IMR-90 (cell line): Measurements from ENCODE around the gene RNF144A. TPM values are rescaled to one million over a fixed set of nuclear protein-coding genes. Genes with fewer than 3 reads are reported as not detected.

Experiments used
- ATAC-seq: fragments of 200-7000 bp; cut with Tn5 transposase; 2 replicates; pipeline ENCODE4 v1.9.1; 2020; ENCODE audit warnings: low read depth, mild to moderate bottlenecking, moderate library complexity
- BruUV-seq: library from RNA; stranded (reverse); fragments of 400-500 nt; replicated peaks from 2 replicates; lab custom pipeline; 2021; lab: Mats Ljungman, UMichigan
- CTCF ChIA-PET: fragments of 300-600 bp; formaldehyde crosslinking; extraction: SDS; loops from one replicate; lab custom pipeline; 2021; ENCODE audit warnings: antibody characterized with exemption; lab: Yijun Ruan, JAX
- POLR2A ChIA-PET: fragments of 300-600 bp; sonication (Branson Sonifier 250); formaldehyde crosslinking; loops from one replicate; lab custom pipeline; 2022; ENCODE audit warnings: antibody characterized with exemption; ENCODE audit not compliant: unreplicated experiment; lab: Charles Lee
- DNase-seq: peaks from one replicate; pipeline ENCODE4 v3.0.0; 2013
- H2AFZ ChIP-seq: replicated peaks from 2 replicates; pipeline ENCODE3; 2013; ENCODE audit warnings: low read length, mild to moderate bottlenecking; ENCODE audit not compliant: poor library complexity
- H2AK5ac ChIP-seq: 2 replicates; pipeline ENCODE4 v1.6.1; 2013; ENCODE audit warnings: low read depth, low read length, inconsistent platforms
- H2AK9ac ChIP-seq: replicated peaks from 2 replicates; pipeline ENCODE3; 2013; ENCODE audit warnings: mild to moderate bottlenecking, low read depth, low read length, moderate library complexity; ENCODE audit not compliant: poor library complexity
- H2BK120ac ChIP-seq: 2 replicates; pipeline ENCODE4 v1.6.1; 2013; ENCODE audit warnings: low read depth, low read length, inconsistent platforms
- H2BK15ac ChIP-seq: 3 replicates; pipeline ENCODE4 v1.6.1; 2013; ENCODE audit warnings: low read depth, low read length, inconsistent platforms
- H2BK20ac ChIP-seq: 2 replicates; pipeline ENCODE4 v1.6.1; 2013; ENCODE audit warnings: low read depth, mild to moderate bottlenecking, inconsistent platforms, low read length, moderate library complexity
- H2BK5ac ChIP-seq: 2 replicates; pipeline ENCODE4 v1.6.1; 2013; ENCODE audit warnings: mild to moderate bottlenecking, low read depth, low read length, inconsistent platforms; ENCODE audit not compliant: poor library complexity, severe bottlenecking
- H3K14ac ChIP-seq: replicated peaks from 2 replicates; pipeline ENCODE4 v1.6.1; 2013; ENCODE audit warnings: low read depth, low read length, inconsistent platforms
- H3K18ac ChIP-seq: 2 replicates; pipeline ENCODE4 v1.6.1; 2013; ENCODE audit warnings: low read depth, low read length, control low read depth
- H3K23ac ChIP-seq: 2 replicates; pipeline ENCODE4 v1.6.1; 2013; ENCODE audit warnings: low read depth, low read length, inconsistent platforms
- H3K27ac ChIP-seq: 2 replicates; pipeline ENCODE4 v1.5.1; 2013; ENCODE audit warnings: mild to moderate bottlenecking, control low read depth, low read length; ENCODE audit not compliant: insufficient read depth
- H3K27me3 ChIP-seq: 2 replicates; pipeline ENCODE4 v1.6.1; 2013; ENCODE audit warnings: low read length; ENCODE audit not compliant: control insufficient read depth, insufficient read depth
- H3K36me3 ChIP-seq: 2 replicates; pipeline ENCODE4 v1.6.1; 2013; ENCODE audit warnings: low read length, mixed read lengths; ENCODE audit not compliant: control insufficient read depth, insufficient read depth
- H3K4ac ChIP-seq: 2 replicates; pipeline ENCODE4 v1.6.1; 2013; ENCODE audit warnings: low read depth, low read length, inconsistent platforms
- H3K4me1 ChIP-seq: 2 replicates; pipeline ENCODE4 v1.6.1; 2013; ENCODE audit warnings: low read length, mixed read lengths; ENCODE audit not compliant: control insufficient read depth, insufficient read depth
- H3K4me2 ChIP-seq: 2 replicates; pipeline ENCODE4 v1.6.1; 2013; ENCODE audit warnings: low read depth, mild to moderate bottlenecking, control low read depth, low read length, moderate library complexity
- H3K4me3 ChIP-seq: 2 replicates; pipeline ENCODE4 v1.5.1; 2013; ENCODE audit warnings: low read depth, mild to moderate bottlenecking, control low read depth, low read length, moderate library complexity; ENCODE audit not compliant: insufficient read depth
- H3K56ac ChIP-seq: 2 replicates; pipeline ENCODE4 v1.6.1; 2013; ENCODE audit warnings: low read length, inconsistent platforms; ENCODE audit not compliant: insufficient read depth; ENCODE audit errors: extremely low read depth
- H3K79me1 ChIP-seq, 2 experiments: 2 replicates each; pipeline ENCODE4 v1.6.1; 2013; ENCODE audit warnings: low read length in 2 of 2, inconsistent platforms in 1 of 2, low read depth in 1 of 2
- H3K9ac ChIP-seq: 2 replicates; pipeline ENCODE4 v1.6.1; 2013; ENCODE audit warnings: low read depth, low read length, control low read depth
- H3K9me1 ChIP-seq: 2 replicates; pipeline ENCODE4 v1.6.1; 2013; ENCODE audit warnings: low read length, inconsistent platforms; ENCODE audit not compliant: insufficient read depth
- H3K9me3 ChIP-seq: 2 replicates; pipeline ENCODE4 v1.6.1; 2013; ENCODE audit warnings: low read length; ENCODE audit not compliant: control insufficient read depth, insufficient read depth
- H4K20me1 ChIP-seq: 2 replicates; pipeline ENCODE4 v1.6.1; 2013; ENCODE audit warnings: low read length, inconsistent platforms; ENCODE audit not compliant: insufficient read depth
- H4K5ac ChIP-seq: 2 replicates; pipeline ENCODE4 v1.6.1; 2013; ENCODE audit warnings: mild to moderate bottlenecking, low read depth, low read length, control low read depth
- H4K8ac ChIP-seq, 2 experiments: 2 replicates each; pipeline ENCODE4 v1.6.1; 2013; ENCODE audit warnings: low read depth in 2 of 2, low read length in 2 of 2, control low read depth in 1 of 2, inconsistent platforms in 1 of 2
- H4K91ac ChIP-seq: 2 replicates; pipeline ENCODE4 v1.6.1; 2013; ENCODE audit warnings: low read depth, low read length, inconsistent platforms; ENCODE audit not compliant: insufficient read depth
- BHLHE40 ChIP-seq: fragments of 150-350 bp; IDR thresholded peaks from 2 replicates; pipeline ENCODE4 v1.6.1; 2016; ENCODE audit warnings: mild to moderate bottlenecking, low read depth, low read length
- CHD1 ChIP-seq: IDR thresholded peaks from 2 replicates; pipeline ENCODE4 v1.6.1; 2012; ENCODE audit warnings: low read depth, low read length, improper control_type of control experiment
- CTCF ChIP-seq: conservative IDR thresholded peaks from 2 replicates; pipeline ENCODE4 v1.5.1; 2012; ENCODE audit warnings: mild to moderate bottlenecking, low read depth, low read length, improper control_type of control experiment
- FOS ChIP-seq: fragments of 150-350 bp; IDR thresholded peaks from 2 replicates; pipeline ENCODE4 v1.6.1; 2016; ENCODE audit warnings: low read depth, low read length
- MAFK ChIP-seq: IDR thresholded peaks from 2 replicates; pipeline ENCODE4 v1.6.1; 2012; ENCODE audit warnings: low read depth, low read length, improper control_type of control experiment
- MAZ ChIP-seq: IDR thresholded peaks from 2 replicates; pipeline ENCODE4 v1.6.1; 2012; ENCODE audit warnings: low read depth, mild to moderate bottlenecking, low read length, improper control_type of control experiment, moderate library complexity, borderline replicate concordance
- WGBS, 2 experiments: methylation state at CpG; one replicate each; pipeline versions ENCODE4 v1.1.5 to v1.1.7; 2013; ENCODE audit warnings: missing lambda C conversion rate in 2 of 2; ENCODE audit not compliant: insufficient read length in 1 of 2; ENCODE audit errors: extremely low coverage in 2 of 2; 5-methylcytosine and 5-hydroxymethylcytosine counted together
- dilution Hi-C: fragments of 300-500 bp; cut with HindIII; formaldehyde crosslinking; loops from one replicate; pipeline ENCODE4 v1.14.3; 2018; ENCODE audit warnings: low sequenced_read_pairs; ENCODE audit not compliant: unreplicated experiment
- in situ Hi-C: fragments of 300-500 bp; cut with MboI; formaldehyde crosslinking; loops from 3 replicates; pipeline ENCODE4 v1.14.3; 2019; ENCODE audit warnings: low sequenced_read_pairs, inconsistent platforms, mixed read lengths
- intact Hi-C: fragments of 100-400 bp; cut with micrococcal nuclease; formaldehyde crosslinking; loops from 2 replicates; pipeline ENCODE4 v1.10.0; 2022
- polyA plus RNA-seq, 3 experiments: library from polyadenylated mRNA; depleted of rRNA; stranded (reverse); fragments of >200 nt; gene quantifications; 2 replicates each; pipeline ENCODE4 v1.2.3, GENCODE V29; 2012; ENCODE audit warnings: low replicate concordance in 1 of 3
- total RNA-seq: library from RNA; depleted of rRNA; stranded (reverse); fragments of >200 nt; gene quantifications from 2 replicates; pipeline ENCODE4 v1.2.3, GENCODE V29; 2012

The RNF144A gene
- total and polyA plus RNA-seq, 2 of the 4 experiments (the other 2 are of a cell fraction): 0.18 to 0.26 TPM

DNA sequence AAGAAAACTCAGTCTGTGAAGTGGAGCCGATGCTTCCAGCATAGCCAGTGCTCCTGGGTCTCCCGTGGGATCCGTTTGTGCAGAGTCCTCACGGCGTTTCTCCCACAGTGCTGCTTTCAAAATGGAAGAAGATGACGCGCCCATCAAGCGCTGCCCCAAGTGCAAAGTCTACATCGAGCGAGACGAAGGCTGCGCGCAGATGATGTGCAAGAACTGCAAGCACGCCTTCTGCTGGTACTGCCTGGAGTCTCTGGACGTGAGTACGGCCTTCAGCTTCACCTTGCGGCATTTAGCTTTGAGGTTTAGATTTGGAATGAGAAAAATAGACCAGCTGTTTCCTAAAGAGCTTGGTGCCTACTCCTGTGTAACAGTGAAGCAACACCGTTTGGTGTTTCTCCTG, 107.0 kb downstream of the RNF144A start:
- Histone ChIP-seq H3K4ac (no peak overlapping the region), H4K5ac (no peak overlapping the region), H3K4me1 (no peaks in the 10 kb centered on the region), H3K4me3 (no peak overlapping the region), H3K9me3 (no peaks in the 10 kb centered on the region), H3K56ac (no peak overlapping the region), H2BK120ac (no peak overlapping the region), H2AK9ac (peak overlapping the region; percentile 49), H3K4me2 (no peak overlapping the region), H2BK20ac (no peak overlapping the region), H3K36me3 (no peaks in the 10 kb centered on the region), H4K20me1 (no peaks in the 10 kb centered on the region), H3K23ac (no peak overlapping the region), H3K18ac (no peak overlapping the region), H4K8ac (no peak overlapping the region), H3K79me1 (no peaks in the 10 kb centered on the region), H3K9ac (no peak overlapping the region), H2BK5ac (no peak overlapping the region), H2AK5ac (no peak overlapping the region), H3K9me1 (no peaks in the 10 kb centered on the region), H2AFZ (peak overlapping the region; percentile 17), H3K27ac (no peak overlapping the region), H2BK15ac (no peak overlapping the region), H4K91ac (no peak overlapping the region), H3K14ac (no peak overlapping the region), H3K27me3 (no peaks in the 10 kb centered on the region)
- ATAC-seq (no peak), DNase-seq (no peak)
- ChIA-PET CTCF (no interaction called here), POLR2A (no interaction called here)
- TF ChIP-seq CHD1 (no peak), MAFK (no peak), FOS (no peak), BHLHE40 (no peak), MAZ (no peak), CTCF (no peak)
- 85% methylated on average over 10 of the region's 18 CpGs; no CpG with 5 or more reads in 1 of the 2 experiments for WGBS, 2 experiments
- intact Hi-C loops: no loop called here
- no TSS peak for BruUV-seq
- dilution Hi-C loops: no loop called here
- in situ Hi-C loops: no loop called here
